GM19193 (cell line): Measurements from ENCODE around the gene ABCC3.

ENCODE experiments used
- POLR2A ChIP-seq: IDR thresholded peaks from 4 replicates; pipeline ENCODE4 v1.6.1; 2011; ENCODE audit not compliant: insufficient read depth, insufficient read length; ENCODE audit errors: extremely low read depth

ABCC3 gene

DNA sequence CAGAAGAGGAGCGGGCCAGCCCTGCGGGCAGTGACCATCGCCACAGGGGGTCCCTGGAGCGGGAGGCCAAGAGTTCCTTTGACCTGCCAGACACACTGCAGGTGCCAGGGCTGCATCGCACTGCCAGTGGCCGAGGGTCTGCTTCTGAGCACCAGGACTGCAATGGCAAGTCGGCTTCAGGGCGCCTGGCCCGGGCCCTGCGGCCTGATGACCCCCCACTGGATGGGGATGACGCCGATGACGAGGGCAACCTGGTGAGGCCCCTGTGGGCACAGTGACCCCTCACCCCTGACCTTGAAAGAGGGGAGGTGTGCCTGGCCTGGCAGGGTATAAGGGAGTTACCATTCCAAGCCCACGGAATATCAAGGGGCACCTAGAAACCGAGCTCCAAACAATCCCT, 35.1 kb upstream of the ABCC3 start:
- no peak for TF ChIP-seq POLR2A

GRCh38 chr17:50601823-50602375, 32.8 kb upstream of the ABCC3 start:
- TF ChIP-seq POLR2A, result no peak

GRCh38 chr17:50602836-50603235, 31.8 kb upstream of the ABCC3 start:
- TF ChIP-seq POLR2A, result no peak

DNA sequence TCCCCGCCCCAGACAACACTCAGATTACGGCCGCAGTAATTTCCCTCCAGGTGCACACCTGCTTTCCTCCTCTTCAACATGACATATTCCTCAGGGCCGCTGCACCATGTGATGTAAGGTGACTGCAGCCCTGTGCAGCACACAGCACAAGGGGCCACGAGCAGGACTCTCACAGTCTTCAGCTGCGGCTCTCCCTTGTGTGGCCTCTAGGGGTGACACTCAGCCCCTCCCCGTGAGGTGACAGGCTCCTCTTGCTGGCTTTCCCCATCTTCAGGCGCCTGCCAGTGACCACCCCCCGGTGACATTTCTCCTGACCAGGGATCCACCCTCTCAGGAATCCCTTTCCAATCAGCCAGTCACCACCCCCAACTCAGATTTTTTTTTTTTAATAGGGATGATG, 31.3 kb upstream of the ABCC3 start:
- no peak for TF ChIP-seq POLR2A

GRCh38 chr17:50604513-50604912, 30.2 kb upstream of the ABCC3 start:
- TF ChIP-seq POLR2A, result no peak

DNA sequence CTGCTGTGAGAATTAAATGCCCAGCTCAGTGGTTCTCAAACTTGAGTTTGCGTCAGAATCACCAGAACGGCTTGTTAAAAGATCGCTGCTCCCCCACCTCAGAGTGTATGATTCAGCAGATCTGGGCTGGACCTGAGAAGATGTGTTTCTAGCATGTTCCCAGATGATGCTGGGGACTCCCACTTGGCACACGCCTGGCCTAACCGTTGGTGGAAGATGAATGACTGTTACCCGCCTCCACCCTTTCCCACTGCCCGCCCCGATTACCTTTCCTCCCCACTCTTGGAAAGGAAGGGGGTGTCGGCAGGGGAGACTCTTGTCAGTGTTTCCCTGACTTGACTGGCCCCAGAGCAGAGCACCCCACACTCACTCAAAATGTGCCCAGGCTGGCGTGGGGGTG, 29.3 kb upstream of the ABCC3 start:
- no peak for TF ChIP-seq POLR2A

DNA sequence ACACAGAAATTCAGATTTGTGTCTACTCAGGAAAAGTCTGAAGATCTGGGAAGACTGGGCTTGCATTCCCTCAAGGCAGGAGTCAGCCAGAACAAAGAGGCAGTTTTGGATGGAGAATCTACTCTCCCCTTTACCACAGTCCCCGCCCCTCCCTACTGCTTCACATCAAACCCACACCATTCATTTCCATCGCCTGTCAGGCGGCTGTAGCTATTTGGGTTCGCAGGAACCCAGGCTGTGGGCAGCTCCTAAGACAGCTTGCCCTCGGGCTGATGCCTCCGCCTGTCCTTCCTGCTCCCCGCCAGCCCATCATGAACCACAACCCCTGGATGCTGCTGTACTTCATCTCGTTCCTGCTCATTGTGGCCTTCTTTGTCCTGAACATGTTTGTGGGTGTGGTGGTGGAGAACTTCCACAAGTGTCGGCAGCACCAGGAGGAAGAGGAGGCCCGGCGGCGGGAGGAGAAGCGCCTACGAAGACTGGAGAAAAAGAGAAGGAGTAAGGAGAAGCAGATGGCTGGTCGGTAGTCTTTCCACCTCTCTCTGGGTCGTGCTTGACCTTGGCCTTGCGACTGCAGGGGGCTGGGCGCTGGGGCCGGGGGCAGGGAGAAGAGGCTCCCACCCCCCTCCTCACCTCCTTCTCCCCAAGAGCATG, 27.0 kb upstream of the ABCC3 start:
- no peak for TF ChIP-seq POLR2A

DNA sequence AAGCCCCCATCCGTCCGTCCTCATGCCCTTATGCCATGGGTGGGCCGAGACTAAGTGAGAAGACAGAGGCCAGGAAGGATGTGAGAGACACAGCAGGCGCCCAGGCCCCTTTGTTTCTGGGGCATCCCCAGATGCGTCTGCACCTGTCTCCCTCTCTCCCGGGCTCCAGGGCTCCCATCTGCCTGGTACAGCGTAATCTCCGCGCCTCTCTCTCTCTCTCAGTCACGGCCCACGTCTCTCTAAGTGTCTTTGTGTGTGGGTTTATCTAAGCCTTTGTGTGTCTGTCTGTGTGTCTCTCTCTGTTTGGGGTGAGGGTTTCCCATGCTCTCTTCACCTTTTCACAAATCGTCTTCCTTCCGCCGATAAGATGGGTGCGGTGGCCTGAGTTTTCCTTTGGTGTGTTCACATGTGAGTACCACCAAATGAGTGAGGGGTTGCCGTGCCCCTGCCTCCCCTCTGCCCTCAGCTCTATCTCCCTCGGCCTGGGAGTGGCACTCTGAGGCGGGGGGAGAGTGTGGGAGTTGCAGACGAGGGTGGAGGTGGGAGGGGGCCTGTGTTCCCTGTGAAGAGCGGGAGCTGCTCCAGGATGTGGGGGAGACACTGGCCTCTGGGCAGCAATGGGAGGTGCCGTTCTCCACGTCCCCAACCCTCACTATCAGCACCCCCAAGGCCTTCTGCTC, 25.8 kb upstream of the ABCC3 start:
- no peak for TF ChIP-seq POLR2A

DNA sequence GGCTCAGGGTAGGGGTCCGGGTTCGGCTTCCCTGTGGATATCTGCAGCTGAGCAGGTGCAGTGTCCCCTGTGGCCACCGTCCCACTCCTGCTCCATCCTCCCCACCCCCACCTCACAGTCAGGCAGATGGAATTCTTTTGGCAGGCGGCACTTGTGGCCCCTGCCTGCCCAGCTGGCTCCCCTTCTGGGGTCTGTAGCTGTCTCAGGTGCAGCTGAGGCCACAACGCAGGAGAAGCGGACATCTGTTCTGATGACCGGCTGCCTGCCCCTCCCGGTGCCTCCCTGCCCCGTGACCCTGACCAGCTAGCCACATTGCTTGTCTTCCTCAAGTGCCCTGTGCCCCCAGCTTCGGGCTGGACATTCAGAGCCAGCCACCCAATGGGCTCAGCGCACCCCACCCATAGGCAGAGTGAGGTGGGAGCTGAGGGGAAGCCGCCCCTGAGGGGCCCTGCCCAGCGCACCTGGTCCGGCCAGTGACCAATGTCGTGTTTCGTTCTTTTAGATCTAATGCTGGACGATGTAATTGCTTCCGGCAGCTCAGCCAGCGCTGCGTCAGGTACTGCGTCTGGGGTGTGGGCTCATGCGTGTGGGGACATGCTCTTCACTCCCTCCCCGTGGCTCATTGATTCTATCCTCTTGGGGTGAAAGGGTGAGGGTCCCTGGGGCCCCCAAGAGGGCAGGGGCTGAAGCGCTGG, 25.2 kb upstream of the ABCC3 start:
- no peak for TF ChIP-seq POLR2A

GRCh38 chr17:50611634-50612033, 23.0 kb upstream of the ABCC3 start:
- no peak for TF ChIP-seq POLR2A

DNA sequence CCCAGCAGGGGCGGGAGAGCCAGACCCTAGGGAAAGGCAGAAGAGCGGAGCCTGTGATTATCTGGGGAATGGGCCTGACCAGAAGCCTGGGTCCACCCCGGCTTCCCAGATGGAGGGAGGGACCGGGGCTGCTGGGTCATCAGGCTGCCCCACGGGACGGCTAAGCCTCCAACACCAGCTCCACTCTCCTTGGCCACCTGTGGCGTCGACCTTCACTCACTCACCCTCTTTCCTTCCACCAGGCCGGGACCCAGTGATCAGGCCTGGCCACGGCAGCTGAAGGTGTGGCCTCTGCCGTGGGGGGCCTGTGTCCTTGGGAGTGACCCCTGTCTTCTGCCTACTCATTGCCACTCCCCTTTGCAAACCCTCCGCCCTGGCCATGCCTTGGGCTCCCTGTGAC, 22.4 kb upstream of the ABCC3 start:
- no peak for TF ChIP-seq POLR2A

DNA sequence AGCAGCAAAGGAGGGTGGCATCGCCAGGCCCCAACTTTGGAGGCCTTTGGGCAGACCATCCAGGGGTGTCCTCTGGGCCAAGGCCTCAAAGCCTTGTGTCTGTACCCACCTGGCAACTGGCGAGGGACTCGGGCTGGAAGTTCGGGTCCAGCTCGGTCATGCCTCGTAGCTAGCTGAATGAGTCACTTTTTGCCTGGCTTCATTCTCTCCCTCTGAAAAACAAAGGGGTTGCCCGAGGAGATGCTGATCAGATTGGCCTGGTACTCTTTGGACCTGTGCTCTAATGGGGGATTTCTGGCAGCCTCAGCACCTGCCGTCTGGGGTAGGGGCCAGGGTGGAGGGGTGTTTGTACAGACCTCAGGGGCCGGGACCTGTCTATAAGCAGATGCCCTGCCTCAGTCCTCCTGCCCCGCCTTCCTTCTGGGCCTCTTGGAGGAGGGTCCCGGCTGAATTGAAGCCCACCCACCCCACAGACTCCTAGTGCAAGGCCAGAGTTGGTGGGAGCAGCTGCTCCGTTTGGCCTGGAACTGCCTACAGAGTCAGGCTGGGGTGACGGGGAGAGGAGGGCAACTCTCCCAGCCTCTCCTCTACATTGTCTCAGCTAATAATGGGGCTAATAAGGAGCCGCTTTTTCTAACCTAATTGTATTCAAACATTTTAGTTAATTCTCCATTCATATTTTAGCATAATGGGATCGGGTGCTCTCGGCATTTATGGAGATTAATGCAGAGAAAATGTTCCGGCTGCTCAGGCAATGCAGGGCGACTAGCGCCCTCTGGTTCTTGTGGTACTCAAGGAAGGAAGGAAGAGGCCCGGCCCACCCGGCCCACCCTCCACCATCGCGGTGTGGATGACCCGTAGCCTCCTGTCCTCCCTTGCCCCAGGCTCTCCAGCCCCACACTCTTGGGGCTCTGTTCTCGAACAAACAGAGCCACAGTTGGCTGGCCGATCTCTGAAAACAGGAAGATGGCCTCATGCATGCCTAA, 21.4 kb upstream of the ABCC3 start:
- TF ChIP-seq POLR2A, result no peak

- TF ChIP-seq POLR2A, result no peak
Observed at GRCh38 chr17:50614471-50615051, 20.1 kb upstream of the ABCC3 start.

GRCh38 chr17:50615828-50616227, 18.9 kb upstream of the ABCC3 start:
- TF ChIP-seq POLR2A, result no peak
